GM19240 (cell line): Measurements from ENCODE around the gene GET4.
"Not testable (repeated sequence)": the region's sequence is repeated elsewhere in the genome, so short reads cannot be mapped to it uniquely, and the experiment has no call there.

ENCODE experiments used
- DNase-seq: peaks from one replicate; pipeline ENCODE4 v3.0.0; 2011; ENCODE audit warnings: low spot score; ENCODE audit not compliant: insufficient read length

GET4 gene

GRCh38 chr7:926061-927030, 50.0 kb downstream of the GET4 start:
- no peak for DNase-seq

GRCh38 chr7:927031-927671, 50.8 kb downstream of the GET4 start:
- no peak for DNase-seq

- no peak for DNase-seq
These were observed 53.0 kb downstream of the GET4 start for GRCh38 chr7:929311-929711.

- no peak for DNase-seq
These were observed 54.8 kb downstream of the GET4 start for GRCh38 chr7:930975-931758.

GRCh38 chr7:931871-932650, 55.7 kb downstream of the GET4 start:
- no peak for DNase-seq

- DNase-seq, result no peak
These were observed 56.3 kb downstream of the GET4 start for GRCh38 chr7:932651-932975.

- DNase-seq, result no peak
These were observed 58.3 kb downstream of the GET4 start for GRCh38 chr7:934469-935163.

- DNase-seq, result no peak
These were observed 59.0 kb downstream of the GET4 start for GRCh38 chr7:935164-935873.

- no peak for DNase-seq
These were observed 59.6 kb downstream of the GET4 start for GRCh38 chr7:935874-936385.

- DNase-seq, result peak; percentile 84
These were observed 60.2 kb downstream of the GET4 start for GRCh38 chr7:936386-937054.

GRCh38 chr7:937856-938484, 61.6 kb downstream of the GET4 start:
- no peak for DNase-seq

- no peak for DNase-seq
These were observed 62.3 kb downstream of the GET4 start for GRCh38 chr7:938546-939185.

- no peak for DNase-seq
These were observed 63.5 kb downstream of the GET4 start for GRCh38 chr7:939843-940242.

- no peak for DNase-seq
These were observed 64.5 kb downstream of the GET4 start for GRCh38 chr7:940599-941408.

GRCh38 chr7:943793-944192, 67.4 kb downstream of the GET4 start:
- not testable (repeated sequence) for DNase-seq

- no peak for DNase-seq
These were observed 68.4 kb downstream of the GET4 start for GRCh38 chr7:944744-945143.

GRCh38 chr7:945147-945555, 68.8 kb downstream of the GET4 start:
- no peak for DNase-seq
